Psoas muscle (tissue), 8 donors: ENCODE measurements around the gene USP8. TPM values are rescaled to one million over a fixed set of nuclear protein-coding genes. Genes with fewer than 3 reads are reported as not detected.
"Not testable (repeated sequence)": the region's sequence is repeated elsewhere in the genome, so short reads cannot be mapped to it uniquely, and the experiment has no call there.

Source experiments
- ATAC-seq, 4 donors: fragments of 200-7000 bp; cut with Tn5 transposase; one replicate each; pipeline ENCODE4 v1.9.1; 2020; ENCODE audit warnings: moderate library complexity in 3 of 4, mild to moderate bottlenecking in 2 of 4
- DNase-seq, 2 donors: peaks; one replicate each; pipeline ENCODE4 v3.0.0-alpha.2; 2020
- H3K27ac ChIP-seq: fragments of 200-600 bp; one replicate; pipeline ENCODE4 v1.8.0; 2022
- H3K27me3 ChIP-seq, 3 donors: fragments of 200-600 bp in 1 of 3; one replicate each; pipeline versions ENCODE4 v1.6.1 to v1.8.0; 2013 to 2022; ENCODE audit warnings: low read length in 2 of 3, mild to moderate bottlenecking in 2 of 3, moderate library complexity in 1 of 3; ENCODE audit not compliant: insufficient read depth in 3 of 3
- H3K36me3 ChIP-seq, 2 donors: fragments of 200-600 bp in 1 of 2; one replicate each; pipeline versions ENCODE4 v1.6.1 to v1.8.0; 2013 to 2022; ENCODE audit warnings: low read depth in 1 of 2, mild to moderate bottlenecking in 1 of 2, moderate library complexity in 1 of 2; ENCODE audit not compliant: insufficient read depth in 1 of 2
- H3K4me1 ChIP-seq: fragments of 200-600 bp; one replicate; pipeline ENCODE4 v1.8.0; 2022
- H3K4me3 ChIP-seq: fragments of 200-600 bp; one replicate; pipeline ENCODE4 v1.8.0; 2022; ENCODE audit warnings: mild to moderate bottlenecking
- H3K9me3 ChIP-seq: fragments of 200-600 bp; one replicate; pipeline ENCODE4 v1.8.0; 2022
- CTCF ChIP-seq: fragments of 200-600 bp; IDR thresholded peaks from one replicate; pipeline ENCODE4 v1.8.0; 2022; ENCODE audit warnings: antibody characterized with exemption
- WGBS, 3 donors: extraction: QIAGEN DNeasy Blood & Tissue Kit; methylation state at CpG; one replicate each; pipeline versions ENCODE4 v1.1.6 to v1.1.7; 2013; 5-methylcytosine and 5-hydroxymethylcytosine counted together
- intact Hi-C, 2 donors: fragments of 100-400 bp; cut with DNase I; formaldehyde crosslinking; loops; one replicate each; pipeline versions ENCODE4 v1.11.0 to v1.14.2; 2022
- polyA plus RNA-seq, 3 donors: library from polyadenylated mRNA; stranded (reverse); fragments of 200-250 nt; gene quantifications; one replicate each; pipeline ENCODE4 v1.2.3, GENCODE V29; 2013
- total RNA-seq, 4 donors: library from RNA; stranded (reverse); fragmentation: NEBNext Ultra II Directional in 2 of 4; extraction: Animal tissue kit (Norgen Biotek cat#: 25700) in 2 of 4; gene quantifications; one replicate each; pipeline versions ENCODE4 v1.2.1 to v1.2.4, GENCODE V29; 2021 to 2023
- donor health status: healthy with polysubstance abuse.
- donor health status: DM: no; HTN: no; CAD: no; lungs with moderate emphysema.
- donor health status: Bipolar disorder and iron deficiency.
- donor health status: healthy.
- donor health status: DM: yes; HTN: yes; CAD: no.
- donor health status: DM: no; HTN: no; CAD: no.
- donor health status: DM: no; HTN: no; CAD: no.
- donor health status: DM: yes; HTN: yes; CAD: no.

USP8 gene
- total and polyA plus RNA-seq, 7 donors, result 16.9 to 42.9 (median 30.7) TPM

DNA sequence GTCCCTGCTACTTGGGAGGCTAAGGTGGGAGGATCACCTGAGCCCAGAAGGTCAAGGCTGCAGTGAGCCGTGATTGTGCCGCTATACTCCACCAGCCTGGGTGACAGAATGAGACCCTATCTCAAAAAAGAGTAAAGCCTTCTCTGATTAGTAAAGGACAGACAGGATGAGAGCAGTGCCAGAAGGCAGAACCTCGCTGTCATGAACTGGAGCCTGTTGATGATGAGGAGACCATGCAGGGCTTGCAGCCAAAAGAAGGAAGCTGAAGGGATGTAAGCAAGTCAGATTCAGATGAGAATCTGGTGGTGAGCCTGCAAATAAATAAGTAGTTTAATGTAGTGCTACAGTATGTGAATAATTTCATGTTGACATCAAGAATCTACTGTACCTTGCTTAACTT lies 69.4 kb downstream of the USP8 start:
- no peak overlapping the region for H3K27ac ChIP-seq
- TF ChIP-seq CTCF, result no peak
- intact Hi-C loops, result no loop called here

DNA sequence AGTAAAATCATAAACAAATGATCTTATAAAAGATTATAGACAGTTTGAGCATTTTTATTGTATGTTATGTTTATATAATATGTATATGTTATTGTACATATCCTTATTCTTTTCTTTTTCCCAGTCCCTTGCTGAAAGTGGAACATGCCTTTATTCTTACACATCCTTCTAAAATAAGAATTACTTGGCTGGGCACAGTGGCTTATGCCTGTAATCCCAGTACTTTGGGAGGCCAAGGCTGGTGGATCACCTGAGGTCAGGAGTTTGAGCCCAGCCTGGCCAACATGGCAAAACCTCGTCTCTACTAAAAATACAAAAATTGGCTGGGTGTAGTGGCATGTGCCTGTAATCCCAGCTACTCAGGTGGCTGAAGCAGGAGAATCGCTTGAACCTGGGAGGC lies 70.3 kb downstream of the USP8 start:
- H3K27me3 ChIP-seq, intact Hi-C loops, H3K4me1 ChIP-seq, DNase-seq, H3K4me3 ChIP-seq, H3K9me3 ChIP-seq, H3K27ac ChIP-seq: not testable (repeated sequence)
- 30 to 44% (median 32%) methylated on average over 2 of the region's 2 CpGs for WGBS, 3 donors
- peak in 1 of 4 donors; percentile 65 for ATAC-seq
- peaks cover 11 to 99% of the 10 kb centered on the region in 2 donors for H3K36me3 ChIP-seq

More for the DNA sequence above, 69.4 kb downstream of the USP8 start:
- no peaks in the 10 kb centered on the region for H3K27me3 ChIP-seq
- H3K36me3 ChIP-seq, result peaks cover 11 to 99% of the 10 kb centered on the region in 2 donors
- WGBS, 3 donors, result 94 to 100% (median 94%) methylated on average over 3 of the region's 3 CpGs
- H3K4me1 ChIP-seq, result no peaks in the 10 kb centered on the region
- no peaks in the 10 kb centered on the region for H3K9me3 ChIP-seq
- DNase-seq (no peak), ATAC-seq (no peak)
- H3K4me3 ChIP-seq, result no peak overlapping the region

DNA sequence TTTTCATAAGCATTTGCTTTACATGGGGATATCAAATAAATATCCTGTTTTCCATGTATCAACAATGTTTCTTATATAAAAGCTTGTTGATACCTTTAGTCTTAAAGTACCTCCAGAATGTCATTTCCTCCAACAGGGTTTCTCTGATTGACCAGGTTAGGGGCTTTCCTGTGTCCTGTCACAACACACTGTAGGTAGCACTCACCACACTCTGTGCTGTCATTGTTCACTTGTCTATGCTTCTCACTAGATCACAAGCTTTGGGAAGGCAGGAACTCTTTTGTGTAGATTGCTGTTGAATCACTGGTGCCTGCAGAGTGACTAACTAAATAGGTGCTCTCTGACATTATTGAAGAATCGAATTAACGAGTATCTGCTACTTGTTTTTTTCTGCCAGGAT lies 72.5 kb downstream of the USP8 start:
- 91 to 95% (median 95%) methylated on average over 2 of the region's 2 CpGs for WGBS, 3 donors

GRCh38 chr15:50500352-50500751 lies 76.1 kb downstream of the USP8 start:
- H3K36me3 ChIP-seq, result peaks cover 4 to 89% of the 10 kb centered on the region in 2 donors
- no peaks in the 10 kb centered on the region for H3K27me3 ChIP-seq
- WGBS, 3 donors, result 77 to 84% (median 83%) methylated on average over 3 of the region's 3 CpGs
- no peak for TF ChIP-seq CTCF
- DNase-seq (no peak), ATAC-seq (no peak)
- H3K4me1 ChIP-seq, result no peaks in the 10 kb centered on the region
- no peak overlapping the region for H3K27ac ChIP-seq
- H3K9me3 ChIP-seq, result no peaks in the 10 kb centered on the region
- H3K4me3 ChIP-seq, result no peak overlapping the region
- intact Hi-C loops, result no loop called here

More for the DNA sequence above, 72.5 kb downstream of the USP8 start:
- Histone ChIP-seq H3K4me1 (no peaks in the 10 kb centered on the region), H3K4me3 (no peak overlapping the region), H3K27me3 (no peaks in the 10 kb centered on the region), H3K9me3 (no peaks in the 10 kb centered on the region), H3K36me3 (peaks cover 12 to 99% of the 10 kb centered on the region in 2 donors), H3K27ac (no peak overlapping the region)
- no peak for TF ChIP-seq CTCF
- DNase-seq (no peak), ATAC-seq (no peak)
- intact Hi-C loops, result no loop called here

DNA sequence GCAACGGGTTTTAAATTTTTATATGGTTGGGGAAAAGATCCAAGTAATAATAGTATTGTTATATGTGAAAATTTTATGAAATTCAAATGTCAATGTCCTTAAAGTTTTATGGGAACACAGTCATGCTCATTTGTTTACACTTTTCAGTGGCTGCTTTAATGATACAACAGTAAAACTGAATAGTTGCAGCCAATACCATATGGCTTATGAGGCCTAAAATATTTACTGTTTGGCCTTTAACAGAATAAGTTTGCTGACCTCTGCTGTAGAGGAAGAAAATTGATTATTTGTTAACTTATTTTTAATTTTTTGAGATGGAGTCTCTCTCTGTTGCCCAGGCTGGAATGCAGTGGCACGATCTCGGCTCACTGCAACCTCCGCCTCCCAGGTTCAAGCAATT lies 77.6 kb downstream of the USP8 start:
- peaks cover 2 to 74% of the 10 kb centered on the region in 2 donors for H3K36me3 ChIP-seq
- 87 to 93% (median 89%) methylated on average over 4 of the region's 4 CpGs for WGBS, 3 donors
- H3K27ac ChIP-seq, result no peak overlapping the region
- no peaks in the 10 kb centered on the region for H3K4me1 ChIP-seq
- ATAC-seq (no peak), DNase-seq (no peak)
- H3K9me3 ChIP-seq, result no peaks in the 10 kb centered on the region
- no peak for TF ChIP-seq CTCF
- intact Hi-C loops, result no loop called here
- H3K4me3 ChIP-seq, result no peak overlapping the region
- H3K27me3 ChIP-seq, result no peaks in the 10 kb centered on the region
